HCT116 (cell line): ENCODE measurements around the gene TMEM132C. TPM values are rescaled to one million over a fixed set of nuclear protein-coding genes. Genes with fewer than 3 reads are reported as not detected.

Experiments
- ATAC-seq: fragments of 200-7000 bp; cut with Tn5 transposase; 2 replicates; pipeline ENCODE4 v1.9.1; 2020; ENCODE audit warnings: mild to moderate bottlenecking, moderate library complexity
- BruUV-seq: library from RNA; stranded (reverse); fragments of 400-500 nt; replicated peaks from 2 replicates; lab custom pipeline; 2021; lab: Mats Ljungman, UMichigan
- CTCF ChIA-PET: fragments of 300-600 bp; sonication (Branson Sonifier 250); formaldehyde crosslinking; loops from one replicate; lab custom pipeline; 2021; ENCODE audit warnings: antibody characterized with exemption; lab: Charles Lee
- POLR2A ChIA-PET: fragments of 300-600, 350-600 bp; sonication (Branson Sonifier 250); formaldehyde crosslinking; loops from one replicate; lab custom pipeline; 2021; ENCODE audit warnings: antibody characterized with exemption; lab: Charles Lee
- RAD21 ChIA-PET, 2 experiments: fragments of 300-600 bp; sonication (Branson Sonifier 250); formaldehyde crosslinking; loops; one replicate each; lab custom pipeline; 2023; ENCODE audit warnings: low total read pairs in 2 of 2; ENCODE audit not compliant: uncharacterized antibody in 2 of 2, unreplicated experiment in 2 of 2, low non-redundant PET in 1 of 2; lab: Charles Lee
- DNase-seq: peaks from one replicate; pipeline ENCODE4 v3.0.0-alpha.2; 2010; ENCODE audit warnings: low read depth, low spot score
- H2AFZ ChIP-seq: fragments of 200-600 bp; shearing (Covaris generic), sonication (generic); 2 replicates; pipeline ENCODE4 v1.6.1; 2017; ENCODE audit warnings: low read depth, mixed run types, mixed read lengths, antibody characterized with exemption, low read length; ENCODE audit not compliant: poor library complexity, severe bottlenecking
- H3K27ac ChIP-seq: 2 replicates; pipeline ENCODE4 v1.5.1; 2012; ENCODE audit warnings: low read depth, low read length
- H3K27me3 ChIP-seq: fragments of 200-600 bp; sonication (generic); 2 replicates; pipeline ENCODE4 v1.6.1; 2016; ENCODE audit warnings: mixed run types, low read length, mixed read lengths; ENCODE audit not compliant: insufficient read depth
- H3K36me3 ChIP-seq, 2 experiments: fragments of 200-500 bp in 1 of 2; fragments of 200-600 bp in 1 of 2; sonication (Bioruptor generic) in 1 of 2; sonication (generic) in 1 of 2; 2 replicates each; pipeline versions ENCODE4 v1.5.1 to v1.6.1; 2014 to 2016; ENCODE audit warnings: low read length in 2 of 2, inconsistent platforms in 1 of 2, mixed read lengths in 1 of 2, mixed run types in 1 of 2; ENCODE audit not compliant: insufficient read depth in 2 of 2, control insufficient read depth in 1 of 2
- H3K4me1 ChIP-seq, 2 experiments: fragments of 200-600 bp in 1 of 2; sonication (generic) in 1 of 2; 2 replicates each; pipeline versions ENCODE4 v1.5.1 to v1.6.1; 2012 to 2017; ENCODE audit warnings: low read length in 2 of 2, inconsistent platforms in 1 of 2, mild to moderate bottlenecking in 1 of 2, mixed read lengths in 1 of 2, mixed run types in 1 of 2, moderate library complexity in 1 of 2; ENCODE audit not compliant: insufficient read depth in 2 of 2, control insufficient read depth in 1 of 2
- H3K4me2 ChIP-seq: fragments of 200-600 bp; sonication (generic); 2 replicates; pipeline ENCODE4 v1.6.1; 2017; ENCODE audit warnings: mixed run types, low read length, mixed read lengths
- H3K4me3 ChIP-seq, 2 experiments: fragments of 200-600 bp in 1 of 2; sonication (generic) in 1 of 2; replicated peaks in 1 of 2; 2 replicates each; pipeline ENCODE4 v1.5.1; 2011 to 2016; ENCODE audit warnings: low read length in 2 of 2, control low read depth in 1 of 2, low read depth in 1 of 2, mild to moderate bottlenecking in 1 of 2, mixed read lengths in 1 of 2, mixed run types in 1 of 2
- H3K79me2 ChIP-seq: fragments of 200-600 bp; sonication (generic); 2 replicates; pipeline ENCODE4 v1.6.1; 2017; ENCODE audit warnings: mild to moderate bottlenecking, mixed run types, low read length, moderate library complexity, mixed read lengths; ENCODE audit not compliant: insufficient read depth
- H3K9ac ChIP-seq: fragments of 200-600 bp; sonication (generic); 2 replicates; pipeline ENCODE4 v1.6.1; 2016; ENCODE audit warnings: low read length, mixed read lengths
- H3K9me2 ChIP-seq: fragments of 200-600 bp; sonication (generic), shearing (Covaris generic); 2 replicates; pipeline ENCODE4 v1.6.1; 2017; ENCODE audit warnings: mixed run types, mild to moderate bottlenecking, moderate library complexity; ENCODE audit not compliant: insufficient read depth
- H3K9me3 ChIP-seq, 2 experiments: fragments of 200-500 bp in 1 of 2; fragments of 200-600 bp in 1 of 2; sonication (Bioruptor generic) in 1 of 2; sonication (generic) in 1 of 2; 2 replicates each; pipeline ENCODE4 v1.6.1; 2014 to 2017; ENCODE audit warnings: low read length in 2 of 2, mixed read lengths in 2 of 2, inconsistent platforms in 1 of 2, low read depth in 1 of 2, mild to moderate bottlenecking in 1 of 2, mixed run types in 1 of 2, moderate library complexity in 1 of 2; ENCODE audit not compliant: control insufficient read depth in 1 of 2, insufficient read depth in 1 of 2
- H4K20me1 ChIP-seq: fragments of 200-600 bp; sonication (generic), shearing (Covaris generic); 2 replicates; pipeline ENCODE4 v1.6.1; 2017; ENCODE audit warnings: mixed run types, mild to moderate bottlenecking, moderate library complexity; ENCODE audit not compliant: insufficient read depth
- ATF3 ChIP-seq: IDR thresholded peaks from 2 replicates; pipeline ENCODE4 v1.6.1; 2012
- CBX3 ChIP-seq: IDR thresholded peaks from 2 replicates; pipeline ENCODE4 v1.6.1; 2012; ENCODE audit warnings: low read depth
- CEBPB ChIP-seq: IDR thresholded peaks from 2 replicates; pipeline ENCODE4 v1.6.1; 2012; ENCODE audit warnings: low read depth
- EGR1 ChIP-seq: IDR thresholded peaks from 2 replicates; pipeline ENCODE4 v1.6.1; 2012; ENCODE audit warnings: low read depth
- ELF1 ChIP-seq: IDR thresholded peaks from 2 replicates; pipeline ENCODE4 v1.6.1; 2012; ENCODE audit warnings: low read depth, borderline replicate concordance
- EZH2phosphoT487 ChIP-seq: fragments of 200-600 bp; IDR thresholded peaks from 2 replicates; pipeline ENCODE4 v1.6.1; 2018; ENCODE audit warnings: antibody characterized with exemption, borderline replicate concordance
- FOSL1 ChIP-seq: IDR thresholded peaks from 2 replicates; pipeline ENCODE4 v1.6.1; 2012; ENCODE audit warnings: low read depth
- RAD21 ChIP-seq: IDR thresholded peaks from 2 replicates; pipeline ENCODE4 v1.6.1; 2012; ENCODE audit warnings: low read depth, mild to moderate bottlenecking
- REST ChIP-seq: IDR thresholded peaks from 2 replicates; pipeline ENCODE4 v1.6.1; 2012; ENCODE audit warnings: low read depth
- SIN3A ChIP-seq: IDR thresholded peaks from 2 replicates; pipeline ENCODE4 v1.6.1; 2012; ENCODE audit warnings: low read depth
- SP1 ChIP-seq: IDR thresholded peaks from 2 replicates; pipeline ENCODE4 v1.6.1; 2012; ENCODE audit warnings: low read depth
- SRF ChIP-seq: IDR thresholded peaks from 2 replicates; pipeline ENCODE4 v1.6.1; 2012; ENCODE audit warnings: low read depth
- TCF7L2 ChIP-seq: IDR thresholded peaks from 2 replicates; pipeline ENCODE4 v1.7.0; 2011; ENCODE audit warnings: borderline replicate concordance, inconsistent platforms; ENCODE audit not compliant: insufficient read depth, insufficient read length; ENCODE audit errors: extremely low read depth
- ZBTB33 ChIP-seq: IDR thresholded peaks from 2 replicates; pipeline ENCODE4 v1.6.1; 2011; ENCODE audit warnings: mild to moderate bottlenecking, low read length, moderate library complexity; ENCODE audit not compliant: insufficient replicate concordance; ENCODE audit errors: extremely low read depth
- ZNF274 ChIP-seq: fragments of 200-500 bp; sonication (Bioruptor generic); IDR thresholded peaks from 2 replicates; pipeline ENCODE4 v1.6.1; 2014; ENCODE audit warnings: mild to moderate bottlenecking, low read depth, low read length, inconsistent platforms
- intact Hi-C: fragments of 100-400 bp; cut with micrococcal nuclease; formaldehyde crosslinking; loops from 2 replicates; pipeline ENCODE4 v1.10.0; 2022
- total RNA-seq: library from RNA; stranded (reverse); gene quantifications from one replicate; pipeline ENCODE4 v1.2.1, GENCODE V29; 2021; ENCODE audit not compliant: unreplicated experiment

TMEM132C gene
- total RNA-seq, 1 experiment from 2014 or later: not detected

- no peak overlapping the region for H3K4me2 ChIP-seq
- ChIA-PET CTCF (no interaction called here), RAD21 (no interaction called here), POLR2A (no interaction called here)
- ATAC-seq: no peak
- H3K4me1 ChIP-seq: no peaks in the 10 kb centered on the region
- no peak overlapping the region for H3K27ac ChIP-seq
- DNase-seq: no peak
- no peak overlapping the region for H3K9ac ChIP-seq
- H4K20me1 ChIP-seq: no peaks in the 10 kb centered on the region
- intact Hi-C loops: no loop called here
- H3K79me2 ChIP-seq: no peaks in the 10 kb centered on the region
- H3K4me3 ChIP-seq: no peak overlapping the region
- TF ChIP-seq RAD21 (no peak), ATF3 (no peak), ZNF274 (no peak), ZBTB33 (no peak), EZH2phosphoT487 (no peak), REST (no peak), ELF1 (no peak), FOSL1 (no peak), EGR1 (no peak), CEBPB (no peak), TCF7L2 (no peak), SP1 (no peak), SIN3A (no peak), CBX3 (no peak), SRF (no peak)
- BruUV-seq: no TSS peak
- no peaks in the 10 kb centered on the region for H3K9me2 ChIP-seq
- no peaks in the 10 kb centered on the region for H3K27me3 ChIP-seq
- H3K9me3 ChIP-seq: peaks cover 0 to 6% of the 10 kb centered on the region in 2 experiments; a peak in 2 of 4 replicates
- no peaks in the 10 kb centered on the region for H3K36me3 ChIP-seq
- no peak overlapping the region for H2AFZ ChIP-seq
Measured at GRCh38 chr12:128626808-128627320, 359.9 kb downstream of the TMEM132C start.
